ENCODE measurements around the gene PYGL.

- TF ChIP-seq CTCF (IDR thresholded peaks at IDR 0.05; ENCODE audit: insufficient read depth, low read length) (no peak), POLR2AphosphoS5 (IDR thresholded peaks at IDR 0.05; ENCODE audit: low read depth) (no peak), REST (IDR thresholded peaks at IDR 0.05; ENCODE audit: insufficient replicate concordance, low read depth) (no peak), SPI1 (IDR thresholded peaks at IDR 0.05; ENCODE audit: borderline replicate concordance, low read depth) (no peak)
Measured at GRCh38 chr14:50943261-50943942, 881 bp downstream of the PYGL start.

All from HL-60 (cell line).